Stomach smooth muscle (tissue), 2 donors: ENCODE data around the gene SUSD2.

Experiments used
- H3K27ac ChIP-seq: one replicate; pipeline ENCODE4 v1.7.0; 2013; ENCODE audit warnings: mild to moderate bottlenecking, low read length, inconsistent platforms
- H3K27me3 ChIP-seq, 2 donors: one replicate each; pipeline ENCODE4 v1.7.0; 2013; ENCODE audit warnings: low read length in 2 of 2; ENCODE audit not compliant: insufficient read depth in 2 of 2, control insufficient read depth in 1 of 2
- H3K36me3 ChIP-seq, 2 donors: one replicate each; pipeline ENCODE4 v1.7.0; 2013; ENCODE audit warnings: low read length in 2 of 2; ENCODE audit not compliant: control insufficient read depth in 2 of 2, insufficient read depth in 2 of 2
- H3K4me1 ChIP-seq: one replicate; pipeline ENCODE4 v1.7.0; 2013; ENCODE audit warnings: low read length; ENCODE audit not compliant: control insufficient read depth, insufficient read depth
- H3K4me3 ChIP-seq, 2 donors: one replicate each; pipeline ENCODE4 v1.7.0; 2013; ENCODE audit warnings: low read length in 2 of 2
- H3K9ac ChIP-seq, 2 donors: one replicate each; pipeline ENCODE4 v1.7.0; 2013; ENCODE audit warnings: low read length in 2 of 2, mild to moderate bottlenecking in 1 of 2
- H3K9me3 ChIP-seq, 2 donors: one replicate each; pipeline ENCODE4 v1.7.0; 2013; ENCODE audit warnings: low read length in 2 of 2; ENCODE audit not compliant: control insufficient read depth in 2 of 2
- donor health status: healthy.
- donor health status: Pancreatic carcinoma.

Gene SUSD2

DNA sequence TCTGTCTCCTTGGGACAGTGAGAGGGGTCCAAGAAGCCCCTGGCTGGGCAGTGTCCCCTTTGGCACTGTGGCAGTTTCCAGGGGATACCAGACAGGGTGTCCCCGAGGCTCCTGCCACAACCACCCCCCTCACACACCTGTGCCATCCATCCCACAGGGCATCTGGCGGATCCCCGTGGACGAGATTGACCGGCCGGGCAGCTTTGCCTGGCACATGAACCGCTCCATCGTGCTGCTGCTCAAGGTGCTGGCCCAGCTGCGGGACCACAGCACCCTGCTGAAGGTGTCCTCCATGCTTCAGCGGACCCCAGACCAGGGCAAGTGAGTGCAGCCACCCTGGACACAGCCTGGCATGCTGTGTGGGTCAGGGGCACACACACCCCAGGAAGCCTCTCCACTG, 17.0 kb upstream of the SUSD2 start:
- Histone ChIP-seq H3K9ac (peak overlapping the region; percentile 42 to 59), H3K4me1 (peaks cover 66% of the 10 kb centered on the region), H3K27ac (peak overlapping the region; percentile 75)

DNA sequence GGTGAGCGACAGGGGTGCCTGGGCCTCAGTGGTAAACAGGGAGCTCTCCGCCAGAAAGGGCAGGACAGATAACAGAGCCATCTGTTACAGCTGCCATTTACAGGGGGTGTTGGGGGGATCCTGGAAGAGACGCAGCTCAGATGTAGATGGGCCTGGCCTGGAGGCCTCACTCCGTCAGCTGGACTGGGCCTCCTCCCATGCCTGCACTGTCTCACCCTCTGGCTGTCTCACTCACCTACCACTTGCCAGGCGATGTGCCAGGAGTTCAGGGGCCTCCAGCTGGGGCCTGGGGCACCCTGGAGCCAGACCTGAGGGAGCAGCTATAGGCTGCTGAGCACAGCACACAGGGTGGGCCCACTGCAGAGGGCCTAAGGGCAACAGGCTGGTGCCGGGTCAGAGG, 16.3 kb upstream of the SUSD2 start:
- Histone ChIP-seq H3K27ac (peak overlapping the region; percentile 75), H3K4me3 (no peak overlapping the region), H3K9me3 (no peaks in the 10 kb centered on the region), H3K4me1 (peaks cover 64% of the 10 kb centered on the region), H3K27me3 (no peaks in the 10 kb centered on the region), H3K9ac (peak overlapping the region; percentile 58 to 59), H3K36me3 (peaks cover 20 to 51% of the 10 kb centered on the region in 2 donors)

More for the DNA sequence above, 17.0 kb upstream of the SUSD2 start:
- peaks cover 20 to 51% of the 10 kb centered on the region in 2 donors for H3K36me3 ChIP-seq
- no peak overlapping the region for H3K4me3 ChIP-seq
- H3K9me3 ChIP-seq = no peaks in the 10 kb centered on the region
- no peaks in the 10 kb centered on the region for H3K27me3 ChIP-seq

DNA sequence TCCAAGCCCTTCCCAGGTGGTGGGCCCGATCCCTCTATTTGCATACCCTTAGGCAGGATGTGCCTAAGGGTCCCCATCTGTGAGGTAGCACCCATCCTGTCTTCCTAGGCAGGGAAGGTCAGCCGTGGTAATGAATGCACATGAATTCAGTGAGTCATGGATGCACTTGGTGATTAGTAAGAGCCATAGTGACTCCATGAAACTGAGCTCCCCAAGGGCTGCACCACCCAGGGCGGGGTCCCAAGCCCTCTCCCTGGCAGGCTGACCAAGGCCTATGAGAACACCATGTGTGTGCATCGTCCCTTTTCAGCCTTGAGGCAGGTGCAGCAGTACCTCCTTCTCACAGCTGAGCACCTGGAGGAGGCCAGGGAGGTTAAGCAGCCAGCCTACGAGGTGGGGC, 15.6 kb upstream of the SUSD2 start:
- Histone ChIP-seq H3K4me1 (peaks cover 62% of the 10 kb centered on the region), H3K27me3 (no peaks in the 10 kb centered on the region), H3K9ac (no peak overlapping the region), H3K9me3 (no peaks in the 10 kb centered on the region), H3K27ac (peak overlapping the region; percentile 75), H3K4me3 (no peak overlapping the region), H3K36me3 (peaks cover 20 to 56% of the 10 kb centered on the region in 2 donors)

DNA sequence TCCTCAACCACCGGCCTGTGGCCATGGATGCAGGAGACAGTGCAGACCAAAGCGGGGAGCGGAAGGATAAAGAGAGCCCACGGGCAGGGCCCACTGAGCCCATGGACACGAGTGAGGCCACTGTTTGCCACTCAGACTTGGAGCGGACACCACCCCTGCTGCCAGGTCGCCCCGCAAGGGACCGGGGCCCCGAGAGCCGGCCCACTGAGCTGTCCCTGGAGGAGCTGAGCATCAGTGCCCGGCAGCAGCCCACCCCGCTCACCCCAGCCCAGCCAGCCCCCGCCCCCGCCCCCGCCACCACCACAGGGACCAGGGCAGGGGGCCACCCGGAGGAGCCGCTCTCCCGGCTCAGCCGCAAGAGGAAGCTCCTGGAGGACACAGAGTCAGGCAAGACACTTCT, 14.5 kb upstream of the SUSD2 start:
- H3K4me3 ChIP-seq = no peak overlapping the region
- H3K4me1 ChIP-seq = peaks cover 51% of the 10 kb centered on the region
- H3K27ac ChIP-seq = no peak overlapping the region
- peaks cover 19 to 64% of the 10 kb centered on the region in 2 donors for H3K36me3 ChIP-seq
- H3K27me3 ChIP-seq = no peaks in the 10 kb centered on the region
- H3K9ac ChIP-seq = no peak overlapping the region
- no peaks in the 10 kb centered on the region for H3K9me3 ChIP-seq

DNA sequence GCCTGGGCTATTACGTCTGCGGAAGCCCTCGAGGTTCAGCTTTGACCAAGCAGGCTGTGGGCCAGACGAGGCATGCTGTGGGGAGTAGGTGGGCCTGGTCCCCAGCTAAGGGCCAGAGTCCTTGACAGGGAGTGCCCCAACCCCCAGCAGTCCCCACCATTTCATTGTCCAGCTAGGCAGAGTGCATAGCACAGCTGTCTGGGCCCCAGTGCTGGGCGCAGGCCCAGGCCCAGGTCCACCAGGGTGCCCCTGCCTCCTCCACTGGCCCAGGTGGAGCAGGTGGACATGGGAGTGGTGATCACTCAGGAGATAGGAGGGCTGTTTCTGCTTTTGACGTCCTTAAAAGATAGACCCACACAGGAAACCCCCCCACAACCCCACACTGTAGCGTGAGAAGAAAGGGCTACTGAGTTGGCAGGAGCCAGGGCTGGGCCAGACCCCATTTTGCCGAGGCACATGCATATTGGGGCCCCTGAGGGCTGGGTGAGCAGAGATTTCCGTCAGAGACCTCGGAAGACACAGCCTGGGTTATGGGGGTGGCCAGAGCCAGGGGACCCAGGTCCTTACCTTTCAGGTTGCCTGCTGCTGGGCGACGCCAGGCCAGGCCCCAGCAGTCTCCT, 11.7 kb upstream of the SUSD2 start:
- Histone ChIP-seq H3K4me1 (peaks cover 29% of the 10 kb centered on the region), H3K4me3 (no peak overlapping the region), H3K27me3 (no peaks in the 10 kb centered on the region), H3K36me3 (peaks cover 37 to 74% of the 10 kb centered on the region in 2 donors), H3K27ac (peak overlapping the region; percentile 66), H3K9ac (peak overlapping the region in 1 of 2 donors; percentile 36), H3K9me3 (no peaks in the 10 kb centered on the region)

DNA sequence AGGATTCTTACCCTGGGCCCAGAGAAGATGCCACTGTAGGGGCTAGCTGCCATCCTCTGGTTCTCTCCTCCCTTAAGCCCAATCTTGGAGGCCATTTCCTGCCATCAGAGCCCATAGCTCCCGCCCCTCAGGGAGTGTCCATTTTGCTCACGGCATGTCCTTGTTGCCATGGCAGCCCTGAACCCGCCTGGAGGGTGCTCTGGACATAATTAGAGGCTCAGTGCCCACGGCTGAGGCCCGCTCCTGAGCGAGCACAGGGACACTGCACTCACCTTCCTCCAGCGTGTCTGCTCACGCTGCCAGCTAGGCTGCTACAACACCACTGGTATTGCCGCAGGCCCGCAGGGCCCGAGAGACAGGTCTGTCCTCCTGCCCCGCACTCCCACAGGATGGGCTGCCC, 11.1 kb upstream of the SUSD2 start:
- Histone ChIP-seq H3K36me3 (peaks cover 37 to 68% of the 10 kb centered on the region in 2 donors), H3K9me3 (no peaks in the 10 kb centered on the region), H3K4me3 (no peak overlapping the region), H3K27ac (peak overlapping the region; percentile 66), H3K4me1 (peaks cover 29% of the 10 kb centered on the region), H3K9ac (no peak overlapping the region), H3K27me3 (no peaks in the 10 kb centered on the region)

DNA sequence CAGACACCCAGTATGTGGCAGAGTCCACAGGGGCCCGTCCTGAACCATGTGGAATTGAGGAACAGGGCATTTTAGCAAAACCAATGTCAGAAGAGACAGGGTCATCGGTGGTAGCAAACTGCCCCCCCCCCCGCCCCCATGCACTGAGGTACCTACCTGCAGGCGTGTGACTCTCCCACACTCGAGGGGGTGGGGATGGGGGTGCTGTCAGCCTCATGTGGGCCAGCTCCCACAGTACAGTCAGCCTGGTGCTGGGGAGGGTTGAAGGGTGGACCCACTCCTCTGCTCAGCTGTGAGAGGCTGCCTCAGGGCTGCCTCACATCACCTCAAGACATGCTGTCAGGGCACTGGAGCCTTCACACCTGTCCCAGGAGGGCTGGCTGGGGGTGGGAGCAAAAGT, 10.7 kb upstream of the SUSD2 start:
- no peak overlapping the region for H3K9ac ChIP-seq
- H3K36me3 ChIP-seq = peaks cover 37 to 64% of the 10 kb centered on the region in 2 donors
- H3K4me1 ChIP-seq = peaks cover 31% of the 10 kb centered on the region
- no peaks in the 10 kb centered on the region for H3K27me3 ChIP-seq
- peak overlapping the region; percentile 66 for H3K27ac ChIP-seq
- H3K9me3 ChIP-seq = no peaks in the 10 kb centered on the region
- H3K4me3 ChIP-seq = no peak overlapping the region

DNA sequence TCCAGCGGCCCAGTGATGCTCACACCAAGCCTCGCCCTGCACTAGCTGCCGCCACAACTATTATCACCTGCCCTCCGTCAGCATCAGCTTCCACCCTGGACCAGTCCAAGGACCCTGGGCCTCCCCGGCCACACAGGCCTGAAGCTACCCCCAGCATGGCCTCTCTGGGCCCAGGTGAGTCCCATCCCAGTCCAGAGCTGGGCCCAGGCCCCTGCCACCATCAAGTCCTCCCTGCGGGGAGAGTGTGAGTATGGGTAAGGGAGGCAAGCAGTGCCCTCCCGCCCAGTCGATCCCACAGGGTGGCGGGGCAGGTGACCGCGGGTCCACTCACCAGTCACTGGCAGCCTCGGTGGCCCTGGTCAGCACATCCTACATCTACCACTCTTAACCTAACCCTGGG, 9.5 kb upstream of the SUSD2 start:
- H3K27ac ChIP-seq = peak overlapping the region; percentile 46
- H3K4me1 ChIP-seq = peaks cover 43% of the 10 kb centered on the region
- H3K27me3 ChIP-seq = no peaks in the 10 kb centered on the region
- no peaks in the 10 kb centered on the region for H3K9me3 ChIP-seq
- peaks cover 34 to 52% of the 10 kb centered on the region in 2 donors for H3K36me3 ChIP-seq
- H3K9ac ChIP-seq = no peak overlapping the region
- no peak overlapping the region for H3K4me3 ChIP-seq

DNA sequence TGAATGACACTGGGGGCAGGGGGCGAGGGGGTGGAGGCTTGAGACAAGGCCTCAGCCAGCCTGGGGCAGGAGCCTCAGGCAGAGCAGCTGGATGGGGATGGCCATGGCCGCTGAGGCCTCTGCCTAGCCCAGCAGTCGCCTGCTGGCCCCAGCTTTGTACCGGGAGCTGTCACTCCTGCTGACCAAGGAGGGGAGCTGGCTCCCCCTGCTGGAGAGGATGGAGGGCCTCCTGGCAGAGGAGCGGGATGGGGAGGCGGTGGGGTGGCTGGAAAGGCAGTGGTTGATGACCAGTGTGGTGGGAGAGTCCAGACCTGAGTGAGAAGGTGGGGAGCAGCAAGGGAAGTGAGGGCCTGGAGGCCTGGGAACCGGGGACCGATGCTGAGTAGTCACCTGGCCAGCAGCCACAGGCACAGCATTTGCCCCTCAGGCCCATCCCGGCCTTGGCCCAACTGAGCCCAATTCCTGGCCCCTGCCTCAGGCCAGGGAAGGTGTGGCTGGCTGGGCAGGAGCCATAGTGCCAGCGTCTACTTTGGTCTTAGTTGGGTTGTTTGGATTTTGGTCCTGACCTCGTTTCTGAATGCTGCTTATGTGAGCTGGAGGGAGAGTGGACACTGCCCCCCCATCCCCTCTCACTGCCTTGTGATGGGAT, 6.0 kb upstream of the SUSD2 start:
- peak overlapping the region; percentile 87 for H3K27ac ChIP-seq
- peaks cover 39% of the 10 kb centered on the region for H3K4me1 ChIP-seq
- H3K27me3 ChIP-seq = no peaks in the 10 kb centered on the region
- peak overlapping the region in 1 of 2 donors; percentile 3 for H3K4me3 ChIP-seq
- peaks cover 27 to 34% of the 10 kb centered on the region in 2 donors for H3K36me3 ChIP-seq
- peak overlapping the region; percentile 42 to 78 for H3K9ac ChIP-seq
- no peaks in the 10 kb centered on the region for H3K9me3 ChIP-seq

DNA sequence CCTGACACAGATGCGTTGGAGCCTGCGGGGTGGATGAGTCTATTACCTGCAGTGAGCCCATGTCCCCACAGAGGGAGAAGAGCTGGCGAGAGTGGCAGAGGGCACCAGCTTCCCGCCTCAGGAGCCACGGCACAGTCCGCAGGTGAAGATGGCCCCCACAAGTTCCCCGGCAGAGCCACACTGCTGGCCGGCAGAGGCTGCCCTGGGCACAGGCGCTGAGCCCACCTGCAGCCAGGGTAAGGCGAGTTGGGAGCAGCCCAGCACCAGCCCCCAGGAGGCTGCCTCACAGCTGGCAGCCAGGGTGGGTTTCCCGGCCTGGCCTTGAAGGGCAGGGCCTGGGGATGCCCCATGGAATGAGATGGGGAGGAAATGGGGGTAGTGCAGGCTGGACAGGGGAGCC, 5.2 kb upstream of the SUSD2 start:
- Histone ChIP-seq H3K36me3 (peaks cover 27 to 29% of the 10 kb centered on the region in 2 donors), H3K4me1 (peaks cover 45% of the 10 kb centered on the region), H3K9ac (peak overlapping the region; percentile 36 to 42)

DNA sequence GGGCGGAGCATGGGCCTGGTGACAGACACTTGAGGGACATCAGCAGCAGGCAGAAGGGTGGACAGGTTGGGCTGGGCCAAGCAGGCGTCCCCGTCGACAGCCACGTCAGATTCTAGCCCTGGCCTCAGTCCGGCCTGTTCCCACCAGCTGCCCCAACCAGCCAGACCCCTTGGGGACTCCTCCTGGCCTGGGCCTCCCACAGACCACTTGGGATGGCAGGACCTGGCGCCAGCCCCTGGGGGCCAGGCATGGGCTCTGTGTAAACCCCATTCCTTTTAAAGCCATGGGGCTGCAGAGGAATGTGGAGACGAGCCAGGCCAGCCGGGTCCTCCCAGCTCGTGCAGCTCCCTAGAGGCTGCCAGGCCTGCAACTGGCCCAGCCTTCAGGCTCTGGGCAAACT, 4.7 kb upstream of the SUSD2 start:
- Histone ChIP-seq H3K4me3 (no peak overlapping the region), H3K36me3 (peaks cover 23 to 26% of the 10 kb centered on the region in 2 donors), H3K27ac (peak overlapping the region; percentile 87), H3K9ac (peak overlapping the region in 1 of 2 donors; percentile 36), H3K4me1 (peaks cover 50% of the 10 kb centered on the region), H3K27me3 (no peaks in the 10 kb centered on the region), H3K9me3 (no peaks in the 10 kb centered on the region)

More for the DNA sequence above, 5.2 kb upstream of the SUSD2 start:
- Histone ChIP-seq H3K27me3 (no peaks in the 10 kb centered on the region), H3K9me3 (no peaks in the 10 kb centered on the region), H3K4me3 (no peak overlapping the region), H3K27ac (peak overlapping the region; percentile 87)
